Spleen (tissue), 7 donors: ENCODE data around the gene OR4M1.
"Not testable (repeated sequence)": the region's sequence is repeated elsewhere in the genome, so short reads cannot be mapped to it uniquely, and the experiment has no call there.

Source experiments
- CTCF ChIP-seq, 11 experiments: fragments of 200-600 bp in 7 of 11; fragments of 450-650 bp in 4 of 11; sonication (generic) in 4 of 11; IDR thresholded peaks in 8 of 11; conservative IDR thresholded peaks in 3 of 11; 1 replicate in 7 of 11; 2 replicates in 4 of 11; pipeline versions ENCODE4 v1.4.0 to v1.8.0; 2016 to 2021; ENCODE audit warnings: antibody characterized with exemption in 11 of 11, inconsistent platforms in 4 of 11, mild to moderate bottlenecking in 1 of 11
- POLR2A ChIP-seq, 3 donors: fragments of 450-650 bp; IDR thresholded peaks; one replicate each; pipeline ENCODE4 v1.5.1; 2017; ENCODE audit warnings: antibody characterized with exemption in 3 of 3, mild to moderate bottlenecking in 1 of 3
- donor health status: DM: no; HTN: no; CAD: no; lungs with moderate emphysema.
- donor health status: DM: no; HTN: no; CAD: no.
- donor health status: DM: no; HTN: no; CAD: no.

- TF ChIP-seq CTCF (IDR thresholded peaks at IDR 0.05 in 8 of 11, conservative IDR thresholded peaks at IDR 0.05 in 3 of 11); POLR2A (IDR thresholded peaks at IDR 0.05): not testable (repeated sequence)
Measured at GRCh38 chr14:19787318-19787717, 14.0 kb downstream of the OR4M1 start.
